SK-N-MC (cell line): Measurements from ENCODE around the gene GXYLT2.

Source experiments
- DNase-seq: peaks from one replicate; pipeline ENCODE4 v3.0.0-alpha.2; 2011; ENCODE audit warnings: low read depth, low spot score
- H3K27ac ChIP-seq: fragments of 200-600 bp; sonication (generic); 2 replicates; pipeline ENCODE4 v1.5.1; 2016; ENCODE audit warnings: mixed run types
- H3K36me3 ChIP-seq: fragments of 200-600 bp; sonication (generic); 2 replicates; pipeline ENCODE4 v1.6.1; 2017; ENCODE audit warnings: antibody characterized with exemption, low read length, mixed read lengths; ENCODE audit not compliant: insufficient read depth
- H3K4me3 ChIP-seq: fragments of 200-600 bp; sonication (generic); 2 replicates; pipeline ENCODE4 v1.5.1; 2016
- H3K9ac ChIP-seq: fragments of 200-600 bp; sonication (generic); 2 replicates; pipeline ENCODE4 v1.8.0; 2017; ENCODE audit warnings: mixed run types, mixed read lengths; ENCODE audit not compliant: insufficient read length
- H3K9me3 ChIP-seq: fragments of 200-600 bp; sonication (generic); 2 replicates; pipeline ENCODE4 v1.6.1; 2017; ENCODE audit warnings: low read depth, mild to moderate bottlenecking, antibody characterized with exemption, low read length, moderate library complexity, mixed read lengths
- EZH2 ChIP-seq: fragments of 200-600 bp; sonication (generic); IDR thresholded peaks from one replicate; pipeline ENCODE4 v1.6.1; 2017; ENCODE audit warnings: antibody characterized with exemption
- FOXP2 ChIP-seq: optimal IDR thresholded peaks from 2 replicates; pipeline ENCODE3; 2011; ENCODE audit warnings: mild to moderate bottlenecking, moderate library complexity; ENCODE audit not compliant: insufficient read depth; ENCODE audit errors: extremely low read length, control extremely low read depth
- POLR2AphosphoS5 ChIP-seq: IDR thresholded peaks from 2 replicates; pipeline ENCODE4 v1.6.1; 2012; ENCODE audit warnings: mild to moderate bottlenecking, low read depth, low read length, borderline replicate concordance

The GXYLT2 gene

DNA sequence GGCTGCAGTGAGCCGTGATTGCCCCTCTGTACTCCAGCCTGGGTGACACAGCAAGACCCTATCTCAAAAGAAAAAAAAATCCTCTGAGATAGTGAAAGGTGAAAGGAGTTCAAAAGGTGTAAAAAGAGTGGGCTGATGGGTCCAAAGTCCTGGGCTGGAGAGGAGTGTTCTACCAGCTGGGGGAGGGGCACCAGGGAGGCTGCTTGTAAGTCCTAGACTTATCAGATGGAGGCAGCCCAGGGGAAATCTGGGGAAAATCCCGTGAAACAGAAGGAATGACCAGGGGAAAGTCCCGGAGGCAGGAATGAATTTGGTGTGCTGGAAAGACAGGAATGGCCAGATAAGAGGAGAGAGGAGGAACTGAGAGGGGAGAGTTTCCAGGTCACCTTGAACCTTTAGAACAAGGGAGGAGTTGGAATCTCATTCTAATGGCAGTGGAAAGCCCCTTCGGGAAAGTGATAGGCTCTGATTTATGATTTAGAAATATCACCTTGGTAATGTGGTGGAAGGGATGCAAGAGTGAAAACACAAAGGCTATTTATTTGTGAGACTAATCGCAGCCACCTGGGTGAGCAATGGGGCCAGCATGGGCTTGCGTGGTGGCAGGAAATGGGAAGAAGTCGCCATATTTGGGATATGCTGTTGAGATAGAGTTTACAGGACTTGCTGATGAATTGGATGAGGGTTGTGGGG lies 85.3 kb downstream of the GXYLT2 start:
- DNase-seq: no peak
- no peaks in the 10 kb centered on the region for H3K9me3 ChIP-seq
- no peak overlapping the region for H3K9ac ChIP-seq
- H3K4me3 ChIP-seq: no peak overlapping the region
- H3K27ac ChIP-seq: no peak overlapping the region
- TF ChIP-seq EZH2 (no peak), POLR2AphosphoS5 (no peak), FOXP2 (no peak)
- peaks cover 1% of the 10 kb centered on the region; the same call in 1 of the 2 replicates for H3K36me3 ChIP-seq

DNA sequence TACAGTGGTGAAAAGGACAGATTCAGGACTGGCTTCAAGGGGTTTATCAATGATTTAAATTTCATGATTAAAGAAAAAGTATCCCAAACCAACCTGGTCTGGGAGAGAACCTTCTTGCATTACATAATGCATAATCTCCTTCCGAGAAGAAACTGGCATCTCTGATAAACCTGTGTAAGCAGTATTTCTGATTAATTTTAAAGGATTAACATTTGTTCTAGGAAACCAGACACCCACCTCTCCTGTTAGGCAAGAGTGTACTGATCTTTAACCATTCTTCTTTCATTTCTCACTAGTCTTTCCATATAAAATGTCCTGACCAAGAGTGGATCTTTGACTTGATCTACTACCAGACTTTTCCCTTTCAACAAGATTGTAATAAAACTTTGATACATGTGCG lies 85.9 kb downstream of the GXYLT2 start:
- no peaks in the 10 kb centered on the region for H3K36me3 ChIP-seq
- TF ChIP-seq EZH2 (no peak), POLR2AphosphoS5 (no peak), FOXP2 (no peak)
- no peak overlapping the region for H3K27ac ChIP-seq
- H3K4me3 ChIP-seq: no peak overlapping the region
- no peaks in the 10 kb centered on the region for H3K9me3 ChIP-seq
- H3K9ac ChIP-seq: no peak overlapping the region
- DNase-seq: no peak

DNA sequence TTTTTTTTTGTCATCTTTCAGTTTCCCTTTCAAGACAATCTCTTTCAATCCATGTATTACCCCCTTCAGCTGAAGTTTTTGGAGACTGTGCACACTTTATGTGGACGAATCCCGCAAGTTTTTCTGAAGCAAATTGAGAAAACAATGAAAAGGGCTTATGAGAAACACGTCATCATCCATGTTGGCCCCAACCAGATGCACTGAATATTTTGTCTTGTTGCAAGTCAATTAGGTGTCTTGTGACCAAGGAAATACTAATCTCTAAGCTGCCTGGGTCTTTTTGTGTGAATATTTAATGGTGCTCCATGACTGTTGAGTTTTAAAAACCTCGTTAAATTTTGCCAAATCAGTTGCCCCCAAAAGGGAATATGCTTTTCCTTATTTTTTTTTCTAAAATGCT lies 87.1 kb downstream of the GXYLT2 start:
- Histone ChIP-seq H3K4me3 (no peak overlapping the region), H3K9me3 (no peaks in the 10 kb centered on the region), H3K27ac (no peak overlapping the region), H3K36me3 (no peaks in the 10 kb centered on the region), H3K9ac (no peak overlapping the region)
- DNase-seq: no peak
- TF ChIP-seq FOXP2: no peak
- TF ChIP-seq POLR2AphosphoS5: no peak
- TF ChIP-seq EZH2: no peak

DNA sequence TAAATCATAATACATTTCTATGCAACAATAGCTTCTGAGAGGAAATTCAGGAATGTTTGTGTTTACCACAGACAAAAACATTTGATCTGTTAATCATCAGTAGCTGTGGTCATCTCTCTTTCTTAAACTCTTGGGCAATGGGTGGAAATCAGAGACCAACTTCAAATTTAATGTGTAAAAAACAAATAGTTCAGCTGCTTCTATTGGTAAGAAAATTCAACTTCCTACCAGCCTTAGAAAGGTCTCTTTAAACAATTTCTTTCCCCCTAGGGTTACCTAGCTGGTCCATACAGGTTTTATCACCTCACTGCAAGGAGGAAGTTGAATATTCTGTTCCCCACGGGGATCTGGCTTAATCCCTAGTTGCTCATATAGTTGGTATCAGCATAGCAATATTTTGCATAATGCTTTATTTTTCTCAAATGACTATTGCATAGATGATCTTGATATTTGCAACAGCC lies 88.5 kb downstream of the GXYLT2 start:
- H3K9ac ChIP-seq: no peak overlapping the region
- TF ChIP-seq EZH2 (no peak), FOXP2 (no peak), POLR2AphosphoS5 (no peak)
- H3K9me3 ChIP-seq: no peaks in the 10 kb centered on the region
- no peak overlapping the region for H3K27ac ChIP-seq
- no peaks in the 10 kb centered on the region for H3K36me3 ChIP-seq
- no peak overlapping the region for H3K4me3 ChIP-seq
- no peak for DNase-seq

DNA sequence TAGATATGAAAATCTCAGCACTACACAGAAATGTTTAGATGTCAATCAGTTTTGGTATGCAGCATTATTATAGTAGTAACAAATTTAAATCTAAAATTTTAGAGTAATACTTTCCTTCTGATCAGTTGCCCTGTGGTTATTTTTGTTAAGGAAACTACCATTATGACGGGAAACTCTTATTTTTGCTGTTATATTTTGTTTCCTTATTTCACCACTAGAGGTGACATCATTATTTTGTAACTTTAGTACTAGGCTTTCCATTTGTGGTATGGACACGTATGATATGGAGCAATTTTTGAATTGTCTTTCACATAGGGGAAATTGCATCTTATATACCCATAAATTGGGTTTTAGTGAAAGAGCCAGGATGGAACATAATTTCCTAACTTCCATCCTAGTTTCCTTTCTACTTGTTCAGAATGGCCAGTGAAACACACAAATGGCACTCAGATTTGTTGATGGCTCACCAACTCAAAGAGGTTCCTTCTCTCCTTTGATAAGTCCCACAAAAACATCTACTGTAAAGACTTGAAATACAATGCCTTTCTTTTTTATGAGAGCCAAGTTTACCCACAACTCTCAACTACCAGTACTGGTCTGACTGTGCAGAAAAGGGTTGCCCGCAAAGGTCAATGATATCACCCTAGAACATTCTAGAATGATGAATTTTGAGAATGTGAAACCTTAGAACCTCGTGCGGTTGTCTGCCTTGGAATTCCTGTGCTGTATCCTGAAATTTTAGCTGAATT lies 89.4 kb downstream of the GXYLT2 start:
- TF ChIP-seq FOXP2 (no peak), POLR2AphosphoS5 (no peak), EZH2 (no peak)
- Histone ChIP-seq H3K27ac (no peak overlapping the region), H3K4me3 (no peak overlapping the region), H3K9me3 (no peaks in the 10 kb centered on the region), H3K9ac (no peak overlapping the region), H3K36me3 (no peaks in the 10 kb centered on the region)
- DNase-seq: no peak

DNA sequence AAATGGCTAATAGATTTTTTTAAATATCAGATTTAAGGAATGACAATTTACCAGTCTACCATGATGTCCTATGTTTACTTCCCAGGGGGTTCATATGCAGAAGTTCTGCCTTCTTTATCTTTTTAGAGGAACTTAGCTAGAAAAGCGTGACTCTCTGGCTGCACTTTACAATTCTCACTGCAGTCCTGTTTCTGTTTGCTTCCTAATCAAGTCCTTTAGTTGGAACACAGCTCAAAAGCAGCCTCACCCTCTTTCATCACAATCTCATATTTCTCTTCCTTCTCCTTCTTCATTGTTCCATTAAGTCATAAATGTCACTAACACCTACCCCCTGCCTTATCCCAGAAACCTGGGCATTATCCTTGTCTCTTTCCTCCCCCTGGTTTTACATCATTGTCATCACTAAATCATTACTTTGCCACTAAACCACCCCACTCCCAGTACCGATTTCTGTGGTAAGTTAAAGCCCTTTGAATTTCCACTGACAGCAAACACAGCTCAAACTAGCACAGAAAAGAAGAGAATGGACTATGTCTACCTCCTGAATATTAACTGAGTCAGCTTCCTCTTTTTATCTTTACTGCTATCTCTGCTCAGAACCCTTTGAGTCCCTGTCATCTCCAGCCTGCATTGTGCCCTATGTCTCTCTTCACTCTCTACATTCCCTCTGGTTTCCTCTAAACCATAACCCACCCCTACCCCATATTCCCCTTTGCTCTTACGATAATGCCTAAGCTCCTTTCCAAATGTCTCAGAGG lies 94.9 kb downstream of the GXYLT2 start:
- Histone ChIP-seq H3K9ac (no peak overlapping the region), H3K9me3 (peaks cover 3% of the 10 kb centered on the region; the same call in 1 of the 2 replicates), H3K27ac (no peak overlapping the region), H3K36me3 (no peaks in the 10 kb centered on the region), H3K4me3 (no peak overlapping the region)
- no peak for DNase-seq
- TF ChIP-seq FOXP2: no peak
- no peak for TF ChIP-seq POLR2AphosphoS5
- TF ChIP-seq EZH2: no peak

DNA sequence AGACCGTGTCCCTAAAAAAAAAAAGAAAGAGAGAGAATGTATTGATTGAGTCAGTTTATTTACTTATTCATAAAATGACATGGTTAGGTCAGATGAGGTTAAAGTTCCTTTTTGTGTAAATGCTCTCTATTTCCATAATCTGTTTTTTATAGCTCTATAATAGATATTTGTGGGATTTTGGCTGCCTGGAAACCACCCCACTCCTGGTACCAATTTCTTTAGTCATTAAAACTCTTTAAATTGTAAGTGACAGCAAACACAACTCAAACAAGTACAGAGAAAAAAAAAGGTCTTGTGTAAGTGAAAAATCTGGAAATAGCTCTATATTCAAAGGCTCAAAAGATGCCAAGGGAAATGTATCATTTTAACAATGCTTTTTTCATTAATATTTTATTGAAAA lies 97.7 kb downstream of the GXYLT2 start:
- no peak overlapping the region for H3K9ac ChIP-seq
- H3K36me3 ChIP-seq: no peaks in the 10 kb centered on the region
- no peak for TF ChIP-seq EZH2
- TF ChIP-seq POLR2AphosphoS5: no peak
- no peak for TF ChIP-seq FOXP2
- H3K9me3 ChIP-seq: peaks cover 3% of the 10 kb centered on the region; the same call in 1 of the 2 replicates
- H3K4me3 ChIP-seq: no peak overlapping the region
- no peak for DNase-seq
- H3K27ac ChIP-seq: no peak overlapping the region

DNA sequence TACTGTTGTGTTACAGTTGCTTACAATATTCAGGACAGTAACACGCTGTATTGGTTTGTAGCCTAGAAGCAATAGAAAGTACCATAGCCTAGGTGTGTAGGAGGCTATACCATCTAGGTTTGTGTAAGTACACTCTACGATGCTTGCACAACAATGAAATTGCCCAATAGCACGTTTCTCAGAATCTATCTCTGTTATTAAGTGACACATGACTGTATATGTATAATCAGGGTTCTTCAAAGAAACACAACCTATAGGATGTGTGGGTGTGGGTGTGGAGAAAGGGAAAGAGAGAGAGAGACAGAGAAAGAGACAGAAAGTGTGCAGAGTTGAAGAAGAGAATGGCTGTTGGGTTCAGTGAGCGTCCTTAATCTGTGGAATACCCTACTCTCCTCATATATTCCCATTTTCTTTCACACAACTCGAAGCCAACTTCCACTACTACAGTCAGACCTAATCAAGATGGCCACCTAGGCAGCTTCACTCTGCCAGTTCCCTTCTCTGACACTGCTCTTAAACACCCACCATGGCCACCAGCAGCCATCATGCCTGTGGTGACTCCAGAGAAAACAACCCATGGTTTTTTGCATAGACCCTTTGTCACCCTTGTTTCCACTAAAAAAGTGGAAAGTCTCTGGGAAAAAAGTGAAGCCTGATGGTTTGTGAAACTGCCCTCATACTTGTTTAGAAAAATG lies 103.0 kb downstream of the GXYLT2 start:
- H3K36me3 ChIP-seq: no peaks in the 10 kb centered on the region
- no peak for DNase-seq

More for the DNA sequence above, 103.0 kb downstream of the GXYLT2 start:
- TF ChIP-seq POLR2AphosphoS5: no peak
- TF ChIP-seq FOXP2: no peak
- no peak for TF ChIP-seq EZH2
- Histone ChIP-seq H3K4me3 (no peak overlapping the region), H3K9me3 (no peaks in the 10 kb centered on the region), H3K9ac (no peak overlapping the region), H3K27ac (no peak overlapping the region)
